Fibroblast of the conjunctiva (primary cell): ENCODE data around the gene THUMPD2.
A peak's percentile ranks its signal among the peaks of the same experiment; 100 is the strongest.
"Not testable (repeated sequence)": the region's sequence is repeated elsewhere in the genome, so short reads cannot be mapped to it uniquely, and the experiment has no call there.

ENCODE experiments used
- DNase-seq: peaks from one replicate; pipeline ENCODE4 v3.0.0-alpha.2; 2010; ENCODE audit warnings: low read depth

THUMPD2 gene

DNA sequence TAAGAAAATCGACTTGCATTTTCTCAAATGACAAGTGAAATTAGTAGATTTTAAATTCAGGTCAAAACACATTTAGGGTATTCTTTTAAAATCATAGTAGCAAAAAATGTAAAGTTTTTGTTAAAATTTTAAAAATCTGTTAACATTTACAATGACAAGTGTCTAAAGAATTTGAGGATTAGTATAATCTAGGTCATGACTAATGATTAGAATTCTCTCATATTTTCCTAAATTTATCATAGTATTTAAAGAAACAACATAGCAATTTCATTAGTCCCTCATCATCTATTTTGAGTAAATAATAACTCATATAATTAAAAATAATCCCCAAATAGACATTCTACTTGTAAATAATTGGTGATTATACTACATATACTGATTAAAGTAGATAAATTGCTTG, 23.6 kb downstream of the THUMPD2 start:
- DNase-seq: no peak

- no peak for DNase-seq
These were observed 35.7 kb downstream of the THUMPD2 start for GRCh38 chr2:39743269-39743776.

- DNase-seq: no peak
These were observed 37.2 kb downstream of the THUMPD2 start for GRCh38 chr2:39741871-39742270.

DNA sequence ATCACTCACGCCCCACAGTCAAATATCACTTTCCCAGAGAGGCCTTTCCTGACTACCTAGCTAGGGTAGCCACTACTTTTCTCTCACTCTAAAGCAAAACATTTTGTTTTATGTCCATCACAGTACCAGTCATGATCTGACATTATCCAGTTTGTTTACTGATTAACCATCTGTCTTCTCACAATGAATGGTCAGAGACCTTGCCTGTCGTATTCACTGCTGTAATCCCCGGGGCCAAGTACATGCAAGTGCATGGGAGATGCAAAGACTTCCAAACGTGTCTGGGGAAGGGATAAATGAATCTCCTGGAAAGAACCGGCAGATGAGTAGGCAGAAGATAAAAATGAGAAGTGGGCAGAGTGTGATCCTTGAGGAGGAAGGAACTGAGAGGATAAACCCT, 39.7 kb downstream of the THUMPD2 start:
- no peak for DNase-seq

DNA sequence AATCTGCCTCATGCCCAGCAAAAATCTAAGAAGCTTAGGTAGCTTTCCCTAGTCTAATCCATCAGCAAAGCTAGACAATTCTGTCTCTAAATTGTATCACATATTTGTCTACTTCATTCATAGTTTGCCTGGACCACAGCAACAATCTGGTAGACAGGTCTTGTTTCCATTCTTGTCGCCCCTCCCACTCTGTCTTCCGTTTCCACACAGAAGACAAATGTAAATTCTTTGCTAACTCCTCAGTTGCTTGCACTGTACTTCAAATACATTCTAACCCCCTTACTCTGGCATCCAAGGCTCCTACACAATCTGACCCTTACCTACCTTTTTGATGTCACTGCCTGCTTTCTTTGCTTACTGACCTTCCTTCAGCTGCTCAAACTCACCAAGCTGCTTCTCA, 40.1 kb downstream of the THUMPD2 start:
- no peak for DNase-seq

DNA sequence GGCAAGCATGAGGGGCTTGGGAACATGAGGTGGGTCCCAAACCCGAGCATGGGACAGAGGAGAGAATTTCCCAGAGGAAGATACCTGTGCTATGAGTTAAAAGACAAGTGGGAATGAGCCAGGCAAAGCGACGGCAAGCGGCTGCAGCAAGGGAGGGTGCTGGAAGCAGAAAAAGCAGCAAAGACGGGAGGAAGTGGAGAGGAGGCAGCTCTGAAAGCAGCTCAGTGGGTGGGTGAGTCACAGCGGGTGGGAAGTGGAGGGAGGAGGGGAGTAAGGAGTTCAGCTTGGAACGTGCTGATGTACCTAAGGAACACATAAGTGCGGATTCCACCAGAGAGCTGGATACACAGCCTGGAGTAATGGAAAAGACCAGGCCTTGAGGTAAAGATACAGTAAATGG, 41.4 kb downstream of the THUMPD2 start:
- DNase-seq: peak; percentile 28

GRCh38 chr2:39736640-39737039, 42.4 kb downstream of the THUMPD2 start:
- no peak for DNase-seq

DNA sequence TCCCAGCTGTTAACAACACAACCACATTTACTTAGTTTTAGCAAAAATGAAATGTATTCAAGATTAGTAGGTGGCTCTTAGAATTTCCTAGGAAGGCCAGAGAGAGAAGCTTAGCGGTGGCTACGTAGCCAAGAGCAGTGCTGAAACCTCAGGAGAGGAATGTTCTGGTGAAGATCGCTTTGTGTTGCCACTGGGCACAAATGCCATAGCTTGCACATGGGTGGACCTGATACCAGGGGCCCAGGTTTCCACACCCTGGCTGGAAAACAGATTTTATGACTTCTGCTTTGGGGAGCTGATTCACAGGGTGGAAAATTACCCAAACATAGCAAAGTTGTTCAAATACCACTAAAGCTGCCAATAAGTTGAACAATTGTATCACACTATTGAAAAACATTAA, 43.4 kb downstream of the THUMPD2 start:
- DNase-seq: no peak

DNA sequence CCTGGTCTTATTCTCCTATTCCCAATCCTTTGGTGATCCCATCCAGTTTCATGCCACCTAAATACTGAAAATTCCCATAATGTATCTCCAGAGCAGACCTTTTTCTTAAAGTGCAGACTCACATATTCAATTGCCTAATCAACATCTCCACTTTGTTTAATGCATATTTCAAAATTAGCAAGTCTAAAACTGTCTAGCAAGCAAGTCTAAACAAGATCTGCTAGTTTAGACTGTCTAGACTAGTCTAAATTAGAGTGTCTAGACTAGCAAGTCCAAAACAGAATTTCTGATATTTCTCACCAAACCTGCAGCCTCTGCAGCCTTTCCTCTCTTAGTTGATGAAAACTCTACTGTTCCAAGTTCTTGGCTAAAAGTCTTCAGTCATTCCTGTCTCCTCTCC, 44.6 kb downstream of the THUMPD2 start:
- no peak for DNase-seq

- no peak for DNase-seq
These were observed 45.9 kb downstream of the THUMPD2 start for GRCh38 chr2:39733070-39733674.

DNA sequence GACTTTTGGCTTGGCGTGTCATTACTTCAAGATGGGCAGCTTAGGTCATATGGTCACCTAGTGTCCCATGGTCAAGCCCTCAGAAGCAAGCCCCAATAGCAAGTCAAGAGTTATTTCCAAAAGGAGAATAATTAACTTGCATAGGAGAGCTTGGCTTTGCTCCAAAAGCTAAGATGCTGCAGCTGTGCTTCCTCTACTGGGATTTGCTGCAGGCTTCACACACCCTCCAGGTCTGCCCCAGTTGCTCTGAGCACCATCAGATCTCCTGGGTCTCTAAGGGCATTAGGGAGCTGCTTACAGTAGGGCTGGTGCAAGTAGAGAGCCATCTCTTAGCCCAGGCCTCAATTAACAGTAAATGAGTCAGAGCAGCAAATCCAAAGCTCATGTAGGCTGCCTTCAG, 46.6 kb downstream of the THUMPD2 start:
- DNase-seq: no peak

GRCh38 chr2:39731546-39731945, 47.5 kb downstream of the THUMPD2 start:
- DNase-seq: no peak

GRCh38 chr2:39730685-39731302, 48.3 kb downstream of the THUMPD2 start:
- DNase-seq: no peak

GRCh38 chr2:39730276-39730675, 48.8 kb downstream of the THUMPD2 start:
- no peak for DNase-seq

DNA sequence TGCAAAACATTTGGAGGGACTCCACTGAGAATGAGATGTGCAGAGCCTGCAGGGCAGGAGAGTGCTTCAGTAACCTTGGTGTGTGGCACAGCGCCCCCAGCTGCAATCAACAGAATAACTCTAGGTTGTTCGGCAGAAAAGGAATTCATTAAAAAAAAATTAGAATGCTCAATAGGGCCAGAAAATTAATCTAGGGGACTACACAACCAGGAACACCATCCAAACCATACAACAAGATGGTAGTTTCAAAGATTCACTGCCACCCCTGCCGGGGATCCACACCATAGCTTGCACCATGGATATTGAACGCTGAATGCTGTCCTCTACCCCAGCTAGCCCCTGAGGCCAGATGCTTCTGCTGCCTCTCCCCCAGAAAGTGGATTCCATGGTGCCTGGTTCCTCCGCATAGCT, 50.1 kb downstream of the THUMPD2 start:
- DNase-seq: no peak

DNA sequence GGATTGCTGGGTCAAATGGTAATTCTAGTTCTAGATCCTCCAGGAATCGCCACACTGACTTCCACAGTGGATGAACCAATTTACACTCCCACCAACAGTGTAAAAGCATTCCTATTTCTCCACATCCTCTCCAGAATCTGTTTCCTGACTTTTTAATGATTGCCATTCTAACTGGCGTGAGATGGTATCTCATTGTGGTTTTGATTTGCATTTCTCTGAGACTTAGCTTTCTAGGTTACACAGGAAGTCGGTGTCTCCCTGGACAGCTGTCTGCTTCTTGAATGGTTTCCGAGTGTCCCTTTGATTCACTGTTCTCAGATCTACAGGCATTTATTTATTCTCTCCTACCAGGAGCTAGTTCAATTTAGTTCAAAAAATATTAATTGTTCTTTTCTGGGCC, 51.0 kb downstream of the THUMPD2 start:
- not testable (repeated sequence) for DNase-seq

GRCh38 chr2:39725401-39725800, 53.7 kb downstream of the THUMPD2 start:
- DNase-seq: no peak

GRCh38 chr2:39724828-39725144, 54.3 kb downstream of the THUMPD2 start:
- no peak for DNase-seq

- no peak for DNase-seq
These were observed 54.9 kb downstream of the THUMPD2 start for GRCh38 chr2:39723946-39724827.

GRCh38 chr2:39723497-39723896, 55.6 kb downstream of the THUMPD2 start:
- DNase-seq: no peak

DNA sequence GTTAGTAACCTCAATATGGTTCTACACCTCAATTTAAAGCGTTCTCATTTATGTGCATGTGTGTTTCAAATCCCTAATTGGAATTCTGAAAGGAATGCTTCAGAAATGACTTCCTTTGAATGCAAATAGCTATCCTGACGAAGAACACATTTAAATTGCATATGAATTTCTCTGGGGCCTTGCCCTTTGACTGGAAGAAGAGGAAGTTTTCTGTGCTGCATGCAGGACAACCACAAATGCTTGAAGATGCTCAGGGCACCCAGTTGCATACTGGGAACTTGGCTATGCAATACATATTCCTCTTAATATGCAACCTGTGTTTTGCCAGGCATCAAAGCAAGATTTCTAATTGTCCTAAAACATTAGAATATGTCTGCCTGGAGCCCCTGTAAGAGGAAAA, 58.1 kb downstream of the THUMPD2 start:
- DNase-seq: no peak

GRCh38 chr2:39719317-39719716, 59.7 kb downstream of the THUMPD2 start:
- DNase-seq: no peak

GRCh38 chr2:39718483-39718882, 60.6 kb downstream of the THUMPD2 start:
- no peak for DNase-seq
